ENCODE results near the gene SUPT5H. TPM values are rescaled to one million over a fixed set of nuclear protein-coding genes. Genes with fewer than 3 reads are reported as not detected.

SUPT5H gene
- total and polyA plus RNA-seq, 2 of the 8 experiments (the other 6 are each of a cell fraction or from before 2014, with no cell fraction given), result 77.8 to 111 TPM

GRCh38 chr19:39406656-39407409, 38.5 kb upstream of the SUPT5H start, which contains the start of gene ZFP36 (continued):
- peak; percentile 74 to 93 for TF ChIP-seq POLR2A (IDR thresholded peaks at IDR 0.05; ENCODE audit: control extremely low read depth in 1 of 2, low read depth in 2 of 2, low read length in 2 of 2)

Measured in H1 (cell line).